SK-N-MC (cell line): ENCODE data around the gene CENATAC.
"Not testable (repeated sequence)": the region's sequence is repeated elsewhere in the genome, so short reads cannot be mapped to it uniquely, and the experiment has no call there.

Source experiments
- DNase-seq: peaks from one replicate; pipeline ENCODE4 v3.0.0-alpha.2; 2011; ENCODE audit warnings: low read depth, low spot score
- H3K27ac ChIP-seq: fragments of 200-600 bp; sonication (generic); 2 replicates; pipeline ENCODE4 v1.5.1; 2016; ENCODE audit warnings: mixed run types
- H3K36me3 ChIP-seq: fragments of 200-600 bp; sonication (generic); 2 replicates; pipeline ENCODE4 v1.6.1; 2017; ENCODE audit warnings: antibody characterized with exemption, low read length, mixed read lengths; ENCODE audit not compliant: insufficient read depth
- H3K4me3 ChIP-seq: fragments of 200-600 bp; sonication (generic); 2 replicates; pipeline ENCODE4 v1.5.1; 2016
- H3K9ac ChIP-seq: fragments of 200-600 bp; sonication (generic); 2 replicates; pipeline ENCODE4 v1.8.0; 2017; ENCODE audit warnings: mixed run types, mixed read lengths; ENCODE audit not compliant: insufficient read length
- H3K9me3 ChIP-seq: fragments of 200-600 bp; sonication (generic); 2 replicates; pipeline ENCODE4 v1.6.1; 2017; ENCODE audit warnings: low read depth, mild to moderate bottlenecking, antibody characterized with exemption, low read length, moderate library complexity, mixed read lengths
- EZH2 ChIP-seq: fragments of 200-600 bp; sonication (generic); IDR thresholded peaks from one replicate; pipeline ENCODE4 v1.6.1; 2017; ENCODE audit warnings: antibody characterized with exemption
- FOXP2 ChIP-seq: optimal IDR thresholded peaks from 2 replicates; pipeline ENCODE3; 2011; ENCODE audit warnings: mild to moderate bottlenecking, moderate library complexity; ENCODE audit not compliant: insufficient read depth; ENCODE audit errors: extremely low read length, control extremely low read depth
- POLR2AphosphoS5 ChIP-seq: IDR thresholded peaks from 2 replicates; pipeline ENCODE4 v1.6.1; 2012; ENCODE audit warnings: mild to moderate bottlenecking, low read depth, low read length, borderline replicate concordance

CENATAC gene

GRCh38 chr11:119049081-119049480 is 51.1 kb downstream of the CENATAC start:
- no peak overlapping the region for H3K27ac ChIP-seq
- no peak overlapping the region for H3K4me3 ChIP-seq
- H3K9me3 ChIP-seq = no peaks in the 10 kb centered on the region
- H3K9ac ChIP-seq = no peak overlapping the region
- TF ChIP-seq EZH2 (no peak), FOXP2 (no peak), POLR2AphosphoS5 (no peak)
- H3K36me3 ChIP-seq = peaks cover 75% of the 10 kb centered on the region
- no peak for DNase-seq

- Histone ChIP-seq H3K27ac (no peak overlapping the region), H3K4me3 (no peak overlapping the region), H3K9me3 (no peaks in the 10 kb centered on the region), H3K9ac (no peak overlapping the region), H3K36me3 (peaks cover 76% of the 10 kb centered on the region)
- no peak for DNase-seq
- TF ChIP-seq EZH2 = no peak
- no peak for TF ChIP-seq FOXP2
- TF ChIP-seq POLR2AphosphoS5 = no peak
Measured at GRCh38 chr11:119051440-119052162, 53.7 kb downstream of the CENATAC start.

- no peak overlapping the region for H3K4me3 ChIP-seq
- H3K9me3 ChIP-seq = no peaks in the 10 kb centered on the region
- no peak overlapping the region for H3K27ac ChIP-seq
- H3K36me3 ChIP-seq = peaks cover 72% of the 10 kb centered on the region
- TF ChIP-seq FOXP2 (no peak), POLR2AphosphoS5 (no peak), EZH2 (no peak)
- no peak for DNase-seq
- no peak overlapping the region for H3K9ac ChIP-seq
Measured at GRCh38 chr11:119052163-119052814, 54.4 kb downstream of the CENATAC start.

- H3K9me3 ChIP-seq = no peaks in the 10 kb centered on the region
- H3K9ac ChIP-seq = no peak overlapping the region
- no peak overlapping the region for H3K4me3 ChIP-seq
- no peak for DNase-seq
- peaks cover 51% of the 10 kb centered on the region for H3K36me3 ChIP-seq
- H3K27ac ChIP-seq = no peak overlapping the region
- TF ChIP-seq FOXP2 (no peak), POLR2AphosphoS5 (no peak), EZH2 (no peak)
Measured at GRCh38 chr11:119054418-119054817, 56.5 kb downstream of the CENATAC start.

- no peak for DNase-seq
- Histone ChIP-seq H3K9ac (peak overlapping the region; percentile 91), H3K4me3 (peak overlapping the region; percentile 95), H3K27ac (no peak overlapping the region), H3K36me3 (peaks cover 43% of the 10 kb centered on the region), H3K9me3 (no peaks in the 10 kb centered on the region)
- TF ChIP-seq POLR2AphosphoS5 = no peak
- TF ChIP-seq EZH2 = no peak
- no peak for TF ChIP-seq FOXP2
Measured at GRCh38 chr11:119055901-119056300, 58.0 kb downstream of the CENATAC start.

- H3K4me3 ChIP-seq = peak overlapping the region; percentile 95
- no peak for DNase-seq
- H3K36me3 ChIP-seq = peaks cover 37% of the 10 kb centered on the region
- H3K9ac ChIP-seq = peak overlapping the region; percentile 91
- TF ChIP-seq FOXP2 = no peak
- no peak for TF ChIP-seq EZH2
- TF ChIP-seq POLR2AphosphoS5 = no peak
- no peaks in the 10 kb centered on the region for H3K9me3 ChIP-seq
- H3K27ac ChIP-seq = peak overlapping the region; percentile 64; the same call in 1 of the 2 replicates
Measured at GRCh38 chr11:119056421-119056999, 58.6 kb downstream of the CENATAC start.

GRCh38 chr11:119057000-119057769 is 59.2 kb downstream of the CENATAC start, which contains the start of gene HYOU1:
HYOU1 (minus strand) TSS chr11:119057205; CDS start chr11:119056160, 1,045 bp downstream.
- DNase-seq = peak; percentile 57
- TF ChIP-seq FOXP2 (no peak), POLR2AphosphoS5 (peak; percentile 80; the same call in 1 of the 2 replicates)
- H3K36me3 ChIP-seq = peaks cover 30% of the 10 kb centered on the region
- H3K27ac ChIP-seq = peak within 1 kb of the TSS; percentile 64; the same call in 1 of the 2 replicates
- peak within 1 kb of the TSS; percentile 95 for H3K4me3 ChIP-seq
- no peaks in the 10 kb centered on the region for H3K9me3 ChIP-seq
- H3K9ac ChIP-seq = peak within 1 kb of the TSS; percentile 91

GRCh38 chr11:119059128-119059527 is 61.2 kb downstream of the CENATAC start:
- not testable (repeated sequence) for H3K27ac ChIP-seq, H3K9me3 ChIP-seq, H3K9ac ChIP-seq, H3K4me3 ChIP-seq, DNase-seq
- H3K36me3 ChIP-seq = peaks cover 12% of the 10 kb centered on the region
